Skeletal muscle satellite cell (primary cell): ENCODE measurements around the gene SMAD4. TPM values are rescaled to one million over a fixed set of nuclear protein-coding genes. Genes with fewer than 3 reads are reported as not detected.
A peak's percentile ranks its signal among the peaks of the same experiment; 100 is the strongest.
"Not testable (repeated sequence)": the region's sequence is repeated elsewhere in the genome, so short reads cannot be mapped to it uniquely, and the experiment has no call there.

ENCODE experiments used
- H3K27me3 ChIP-seq: 2 replicates; pipeline ENCODE4 v1.7.0; 2013; ENCODE audit warnings: low read length; ENCODE audit not compliant: control insufficient read depth, insufficient read depth
- H3K36me3 ChIP-seq: 2 replicates; pipeline ENCODE4 v1.7.0; 2013; ENCODE audit warnings: mild to moderate bottlenecking, control low read depth, low read length; ENCODE audit not compliant: insufficient read depth
- H3K4me1 ChIP-seq: 2 replicates; pipeline ENCODE4 v1.7.0; 2013; ENCODE audit warnings: low read length; ENCODE audit not compliant: control insufficient read depth, insufficient read depth
- H3K4me2 ChIP-seq: 2 replicates; pipeline ENCODE4 v1.7.0; 2013; ENCODE audit warnings: mild to moderate bottlenecking, low read length
- H3K4me3 ChIP-seq: 2 replicates; pipeline ENCODE4 v1.7.0; 2013; ENCODE audit warnings: low read length
- H3K9ac ChIP-seq: 2 replicates; pipeline ENCODE4 v1.7.0; 2013; ENCODE audit warnings: mild to moderate bottlenecking, low read depth, low read length, moderate library complexity
- H3K9me3 ChIP-seq: replicated peaks from 2 replicates; pipeline ENCODE4 v1.7.0; 2013; ENCODE audit warnings: mild to moderate bottlenecking, control low read depth, low read length
- total RNA-seq: library from RNA; depleted of rRNA; stranded (reverse); fragments of >200 nt; gene quantifications from 2 replicates; pipeline ENCODE4 v1.2.3, GENCODE V29; 2012; rRNA removed

Gene SMAD4
- 49.4 and 71.6 TPM in 2 replicates for total RNA-seq

DNA sequence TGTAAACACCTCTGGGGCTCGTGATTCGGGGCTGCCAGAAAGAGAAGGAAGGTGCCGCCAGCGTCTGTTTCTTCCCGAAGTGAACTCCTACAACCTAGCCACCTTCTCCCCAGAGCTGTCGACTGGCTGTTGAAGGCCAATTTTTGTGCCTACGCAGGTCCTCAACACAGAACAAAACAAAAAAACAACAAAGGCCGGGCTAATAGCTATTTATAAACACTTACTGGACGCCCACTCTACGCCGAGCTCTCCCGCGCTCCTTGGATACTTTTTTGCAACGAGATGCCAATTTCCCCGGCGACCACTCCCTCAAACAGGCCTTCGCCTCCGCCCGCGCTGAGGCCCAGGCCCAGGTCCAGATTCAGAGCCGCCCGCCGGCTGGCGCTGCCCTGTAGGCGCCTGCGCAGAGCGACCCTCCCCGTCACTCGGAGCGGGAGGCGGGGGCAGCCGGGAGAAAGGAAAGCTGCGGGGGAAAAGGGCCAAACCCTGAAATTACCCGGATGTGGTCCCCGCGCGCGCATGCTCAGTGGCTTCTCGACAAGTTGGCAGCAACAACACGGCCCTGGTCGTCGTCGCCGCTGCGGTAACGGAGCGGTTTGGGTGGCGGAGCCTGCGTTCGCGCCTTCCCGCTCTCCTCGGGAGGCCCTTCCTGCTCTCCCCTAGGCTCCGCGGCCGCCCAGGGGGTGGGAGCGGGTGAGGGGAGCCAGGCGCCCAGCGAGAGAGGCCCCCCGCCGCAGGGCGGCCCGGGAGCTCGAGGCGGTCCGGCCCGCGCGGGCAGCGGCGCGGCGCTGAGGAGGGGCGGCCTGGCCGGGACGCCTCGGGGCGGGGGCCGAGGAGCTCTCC lies at the start of gene SMAD4:
TSS of gene SMAD4 (plus strand) at position 520 of the 843 bp plus-strand sequence. CDS start 16,834 bp downstream, outside the sequence.
- Histone ChIP-seq H3K9ac (peak within 1 kb of the TSS; percentile 91), H3K4me1 (peaks cover 21% of the 10 kb centered on the region), H3K36me3 (peaks cover 26% of the 10 kb centered on the region), H3K9me3 (no peaks in the 10 kb centered on the region), H3K4me2 (peak within 1 kb of the TSS; percentile 98), H3K27me3 (no peaks in the 10 kb centered on the region), H3K4me3 (peak within 1 kb of the TSS; percentile 98)

GRCh38 chr18:50981381-50981780 lies 48.6 kb upstream of the SMAD4 start:
- H3K4me2 ChIP-seq = no peak overlapping the region
- H3K27me3 ChIP-seq = no peaks in the 10 kb centered on the region
- peaks cover 18% of the 10 kb centered on the region for H3K36me3 ChIP-seq
- H3K9me3 ChIP-seq = no peaks in the 10 kb centered on the region
- peaks cover 6% of the 10 kb centered on the region for H3K4me1 ChIP-seq
- no peak overlapping the region for H3K9ac ChIP-seq
- H3K4me3 ChIP-seq = no peak overlapping the region

DNA sequence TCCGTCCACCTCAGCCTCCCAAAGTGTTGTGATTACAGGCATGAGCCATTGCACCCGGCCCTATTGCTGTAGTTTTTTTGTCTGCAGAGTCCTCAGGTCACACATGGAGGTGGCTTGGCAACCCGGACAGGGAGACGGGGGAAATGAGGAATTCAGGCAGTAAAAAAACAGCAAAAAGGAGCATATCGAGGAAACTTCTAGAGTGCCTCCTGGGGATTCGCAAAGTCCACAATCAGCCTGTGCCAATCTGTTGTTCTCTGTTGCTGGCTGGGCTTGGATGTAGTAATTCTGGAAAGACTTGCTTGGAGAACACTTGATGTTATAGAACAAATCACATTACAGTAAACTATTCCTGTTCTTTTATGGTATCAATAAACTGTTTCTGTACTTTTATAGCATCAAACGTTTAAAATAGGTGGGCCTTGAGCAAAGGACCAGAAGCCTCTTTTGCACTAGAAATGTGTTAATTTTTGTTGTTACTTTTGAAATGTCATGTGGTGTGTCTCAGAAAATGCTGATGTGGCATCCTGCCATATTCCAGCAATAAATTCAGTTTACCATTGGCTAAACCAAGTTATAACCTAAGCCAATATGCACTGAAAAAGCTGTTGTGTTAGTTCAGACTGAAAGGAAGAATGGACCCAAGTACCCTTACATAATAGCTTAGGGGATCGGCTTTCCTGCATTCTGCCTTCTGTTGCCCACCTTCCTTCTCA lies 47.8 kb upstream of the SMAD4 start:
- Histone ChIP-seq H3K4me1 (peaks cover 14% of the 10 kb centered on the region), H3K4me3 (no peak overlapping the region), H3K36me3 (peaks cover 12% of the 10 kb centered on the region), H3K9ac (no peak overlapping the region), H3K9me3 (no peaks in the 10 kb centered on the region), H3K4me2 (no peak overlapping the region), H3K27me3 (no peaks in the 10 kb centered on the region)

- Histone ChIP-seq H3K27me3 (no peaks in the 10 kb centered on the region), H3K4me2 (no peak overlapping the region), H3K4me3 (no peak overlapping the region), H3K9ac (no peak overlapping the region), H3K9me3 (no peaks in the 10 kb centered on the region), H3K4me1 (peaks cover 15% of the 10 kb centered on the region), H3K36me3 (peaks cover 9% of the 10 kb centered on the region)
Observed at GRCh38 chr18:50982802-50983179, 47.2 kb upstream of the SMAD4 start.

DNA sequence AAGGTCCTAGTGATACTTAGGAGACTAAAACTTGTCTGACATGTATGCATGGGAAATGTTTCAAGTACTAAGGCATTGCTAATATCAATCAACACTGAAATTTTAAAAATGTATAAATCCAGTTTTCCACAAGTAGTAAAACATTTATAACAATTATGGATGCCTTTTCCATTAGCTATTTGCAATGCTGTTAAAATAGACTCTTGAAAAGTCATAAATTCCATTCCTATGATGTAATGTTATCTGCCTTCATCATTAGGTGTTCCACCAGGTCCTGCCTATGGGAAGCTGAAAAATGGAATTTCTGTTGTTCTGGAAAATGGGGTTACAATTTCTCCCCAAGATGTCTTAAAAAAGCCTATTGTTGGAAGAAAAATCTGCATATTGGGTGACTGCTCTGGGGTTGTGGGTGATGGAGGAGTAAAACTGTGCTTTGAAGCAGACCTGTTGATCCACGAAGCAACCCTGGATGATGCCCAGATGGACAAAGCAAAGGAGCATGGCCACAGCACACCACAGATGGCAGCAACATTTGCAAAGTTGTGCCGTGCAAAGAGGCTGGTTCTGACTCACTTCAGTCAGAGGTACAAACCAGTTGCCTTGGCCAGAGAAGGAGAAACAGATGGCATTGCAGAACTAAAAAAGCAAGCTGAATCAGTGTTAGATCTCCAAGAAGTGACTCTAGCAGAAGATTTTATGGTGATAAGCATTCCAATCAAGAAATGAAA lies 43.5 kb upstream of the SMAD4 start:
- H3K27me3 ChIP-seq = no peaks in the 10 kb centered on the region
- no peak overlapping the region for H3K4me3 ChIP-seq
- peaks cover 15% of the 10 kb centered on the region for H3K4me1 ChIP-seq
- no peaks in the 10 kb centered on the region for H3K9me3 ChIP-seq
- no peak overlapping the region for H3K9ac ChIP-seq
- peak overlapping the region; percentile 4 for H3K4me2 ChIP-seq
- peaks cover 9% of the 10 kb centered on the region for H3K36me3 ChIP-seq

DNA sequence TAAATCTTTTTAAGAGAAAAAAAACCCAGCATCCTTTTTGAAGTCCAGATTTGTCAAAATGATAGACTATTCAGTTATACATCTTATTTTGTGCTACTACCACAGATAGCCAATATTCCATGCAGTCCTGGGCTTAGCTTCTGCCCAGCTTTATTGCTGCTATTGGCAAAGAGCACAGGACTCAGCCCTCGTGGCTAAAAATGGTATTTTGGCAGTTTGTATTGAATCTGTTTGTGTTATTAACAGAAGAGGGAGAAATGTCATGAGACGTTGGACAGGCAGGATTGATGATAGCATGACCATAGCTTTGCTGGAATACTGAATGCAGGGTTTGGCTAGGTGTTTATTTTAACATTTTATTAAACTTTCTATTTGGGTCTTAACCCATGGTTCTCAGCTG lies 42.8 kb upstream of the SMAD4 start:
- Histone ChIP-seq H3K4me1 (peaks cover 15% of the 10 kb centered on the region), H3K9me3 (no peaks in the 10 kb centered on the region), H3K36me3 (peaks cover 5% of the 10 kb centered on the region), H3K9ac (no peak overlapping the region), H3K4me2 (no peak overlapping the region), H3K4me3 (no peak overlapping the region), H3K27me3 (no peaks in the 10 kb centered on the region)

GRCh38 chr18:50989711-50990110 lies 40.3 kb upstream of the SMAD4 start:
- no peaks in the 10 kb centered on the region for H3K27me3 ChIP-seq
- no peaks in the 10 kb centered on the region for H3K36me3 ChIP-seq
- peaks cover 15% of the 10 kb centered on the region for H3K4me1 ChIP-seq
- H3K4me3 ChIP-seq = no peak overlapping the region
- H3K9ac ChIP-seq = no peak overlapping the region
- no peak overlapping the region for H3K4me2 ChIP-seq
- H3K9me3 ChIP-seq = no peaks in the 10 kb centered on the region

DNA sequence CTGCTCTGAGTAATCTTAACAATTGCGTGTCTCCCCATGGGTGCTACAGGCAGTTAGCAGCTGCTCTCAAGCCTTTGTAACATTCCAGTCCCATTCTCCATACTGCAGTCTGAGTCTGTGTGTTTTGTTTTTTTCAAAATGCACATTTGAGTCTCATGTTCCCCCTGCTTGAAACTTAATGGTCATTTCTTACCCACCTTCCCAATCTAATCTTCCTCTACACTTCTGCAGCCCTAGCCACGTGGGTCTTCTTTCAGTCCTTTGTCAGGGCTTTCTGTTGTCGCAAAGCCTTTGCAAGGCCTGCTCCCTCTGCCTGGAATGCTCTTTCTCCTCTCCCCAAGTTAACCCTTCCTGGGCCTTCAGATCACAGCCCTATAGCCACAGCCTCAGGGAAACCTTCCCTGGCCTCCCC lies 37.7 kb upstream of the SMAD4 start:
- Histone ChIP-seq H3K4me2 (no peak overlapping the region), H3K4me1 (peaks cover under 1% of the 10 kb centered on the region), H3K27me3 (no peaks in the 10 kb centered on the region), H3K9ac (no peak overlapping the region), H3K4me3 (no peak overlapping the region), H3K36me3 (no peaks in the 10 kb centered on the region), H3K9me3 (no peaks in the 10 kb centered on the region)

DNA sequence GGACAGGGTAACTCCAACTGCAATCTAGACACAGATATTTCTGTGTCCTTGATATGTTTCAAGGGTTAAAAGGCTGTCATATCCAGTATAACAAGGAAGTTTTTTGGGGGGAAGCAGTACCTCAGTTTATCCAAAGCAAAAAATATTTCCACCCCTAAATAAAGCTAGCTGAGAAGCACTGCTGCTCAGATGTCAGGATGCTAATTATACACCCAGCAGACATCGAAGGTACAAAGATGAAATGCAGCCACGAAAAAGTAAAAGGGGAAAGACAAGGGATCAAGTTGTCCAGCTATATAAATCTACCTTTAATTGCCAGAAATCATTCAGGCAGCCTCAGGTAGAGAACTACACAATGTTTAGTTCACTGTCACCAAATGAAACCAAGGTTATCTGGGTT lies 36.0 kb upstream of the SMAD4 start:
- no peak overlapping the region for H3K4me2 ChIP-seq
- no peak overlapping the region for H3K4me3 ChIP-seq
- no peaks in the 10 kb centered on the region for H3K9me3 ChIP-seq
- H3K9ac ChIP-seq = no peak overlapping the region
- no peaks in the 10 kb centered on the region for H3K36me3 ChIP-seq
- no peaks in the 10 kb centered on the region for H3K4me1 ChIP-seq
- H3K27me3 ChIP-seq = no peaks in the 10 kb centered on the region

- H3K4me2 ChIP-seq, H3K4me3 ChIP-seq, H3K9me3 ChIP-seq, H3K9ac ChIP-seq, H3K4me1 ChIP-seq, H3K36me3 ChIP-seq, H3K27me3 ChIP-seq: not testable (repeated sequence)
Observed at GRCh38 chr18:51003174-51003573, 26.8 kb upstream of the SMAD4 start.

GRCh38 chr18:51006061-51006818 lies 23.8 kb upstream of the SMAD4 start:
- no peaks in the 10 kb centered on the region for H3K4me1 ChIP-seq

More at GRCh38 chr18:51006061-51006818, 23.8 kb upstream of the SMAD4 start:
- Histone ChIP-seq H3K36me3 (no peaks in the 10 kb centered on the region), H3K9me3 (no peaks in the 10 kb centered on the region), H3K4me2 (no peak overlapping the region), H3K4me3 (no peak overlapping the region), H3K27me3 (no peaks in the 10 kb centered on the region), H3K9ac (no peak overlapping the region)
